Thymus (tissue), 11 donors: ENCODE results near the gene CREB5. TPM values are rescaled to one million over a fixed set of nuclear protein-coding genes. Genes with fewer than 3 reads are reported as not detected.

ENCODE experiments used
- DNase-seq, 9 donors: peaks; one replicate each; pipeline ENCODE4 v3.0.0-alpha.2; 2013; ENCODE audit warnings: low spot score in 9 of 9, low read depth in 6 of 9, missing footprints in 1 of 9
- H3K27ac ChIP-seq, 2 donors: one replicate each; pipeline ENCODE4 v1.5.1; 2013; ENCODE audit warnings: control low read depth in 1 of 2, low read depth in 1 of 2, low read length in 1 of 2, mild to moderate bottlenecking in 1 of 2, moderate library complexity in 1 of 2
- H3K27me3 ChIP-seq, 2 donors: one replicate each; pipeline ENCODE4 v1.5.1; 2013; ENCODE audit warnings: low read length in 1 of 2; ENCODE audit not compliant: control insufficient read depth in 2 of 2, insufficient read depth in 1 of 2
- H3K36me3 ChIP-seq, 2 donors: one replicate each; pipeline ENCODE4 v1.5.1; 2013; ENCODE audit warnings: low read length in 1 of 2, mild to moderate bottlenecking in 1 of 2, moderate library complexity in 1 of 2; ENCODE audit not compliant: control insufficient read depth in 2 of 2, insufficient read depth in 2 of 2
- H3K4me1 ChIP-seq, 2 donors: one replicate each; pipeline ENCODE4 v1.5.1; 2013; ENCODE audit warnings: low read length in 2 of 2; ENCODE audit not compliant: control insufficient read depth in 2 of 2, insufficient read depth in 2 of 2
- H3K4me3 ChIP-seq, 2 donors: one replicate each; pipeline ENCODE4 v1.5.1; 2013; ENCODE audit warnings: low read length in 2 of 2, control low read depth in 1 of 2, mild to moderate bottlenecking in 1 of 2
- H3K9me3 ChIP-seq, 2 donors: one replicate each; pipeline ENCODE4 v1.5.1; 2013; ENCODE audit warnings: low read length in 1 of 2, mild to moderate bottlenecking in 1 of 2; ENCODE audit not compliant: control insufficient read depth in 2 of 2, insufficient read depth in 1 of 2
- WGBS: extraction: QIAGEN DNeasy Blood & Tissue Kit; methylation state at CpG from one replicate; pipeline ENCODE4 v1.1.7; 2013; 5-methylcytosine and 5-hydroxymethylcytosine counted together
- polyA plus RNA-seq: library from polyadenylated mRNA; stranded (reverse); fragments of 200-250 nt; gene quantifications from one replicate; pipeline ENCODE4 v1.2.3, GENCODE V29; 2013
- total RNA-seq: library from RNA; stranded (reverse); fragments of 120-200 nt; gene quantifications from one replicate; pipeline ENCODE4 v1.2.4, GENCODE V29; 2013
- donor health status: healthy.

Gene CREB5
- total and polyA plus RNA-seq, 2 donors, result 1.1 to 5.4 TPM

DNA sequence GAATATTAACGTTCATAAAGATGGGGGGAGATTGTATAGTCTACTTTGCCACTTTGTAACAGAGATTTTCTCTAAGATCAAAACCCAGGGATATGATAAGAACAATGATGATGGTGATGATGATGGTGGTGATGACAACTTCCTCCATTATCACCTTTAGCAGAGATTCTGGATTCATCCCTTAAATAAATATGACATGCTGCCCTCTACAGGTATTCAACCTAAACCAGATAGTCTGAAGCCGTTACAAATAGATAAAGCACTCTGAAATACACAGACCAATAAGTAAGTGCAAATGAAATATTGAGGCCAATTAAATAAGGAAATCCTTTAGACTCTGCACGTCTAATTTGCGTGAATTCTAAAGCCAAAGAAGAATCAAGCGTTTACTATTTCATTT lies 211.5 kb downstream of the CREB5 start:
- no peaks in the 10 kb centered on the region for H3K4me1 ChIP-seq
- peak in 2 of 9 donors; percentile 5 to 15 for DNase-seq
- 72% methylated on average over 5 of the region's 5 CpGs for WGBS
- no peak overlapping the region for H3K27ac ChIP-seq
- no peak overlapping the region for H3K4me3 ChIP-seq
- H3K27me3 ChIP-seq, result no peaks in the 10 kb centered on the region
- H3K9me3 ChIP-seq, result no peaks in the 10 kb centered on the region
- no peaks in the 10 kb centered on the region for H3K36me3 ChIP-seq

DNA sequence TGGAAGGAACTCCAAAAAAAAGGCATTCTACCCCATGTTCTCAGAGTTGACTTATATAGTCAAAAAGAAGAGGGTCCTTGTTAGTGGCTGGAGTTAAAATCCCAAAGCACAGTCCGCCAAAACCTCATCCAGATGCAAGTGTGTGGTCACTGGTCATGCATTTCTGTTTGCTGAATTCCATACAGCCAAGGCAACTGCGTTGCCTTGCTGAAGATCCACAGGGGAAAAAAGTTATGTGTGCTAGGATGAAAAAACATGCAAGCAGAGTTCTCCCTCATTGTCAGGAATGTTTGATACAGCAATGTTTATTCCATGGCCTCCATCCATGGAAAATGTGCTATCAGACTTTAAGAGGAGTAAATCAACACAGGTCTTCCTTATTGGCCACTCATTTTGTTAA lies 213.1 kb downstream of the CREB5 start:
- Histone ChIP-seq H3K27me3 (no peaks in the 10 kb centered on the region), H3K4me1 (no peaks in the 10 kb centered on the region), H3K9me3 (no peaks in the 10 kb centered on the region), H3K4me3 (no peak overlapping the region), H3K27ac (no peak overlapping the region), H3K36me3 (no peaks in the 10 kb centered on the region)
- no peak for DNase-seq
- 91% methylated on average over 2 of the region's 2 CpGs for WGBS

DNA sequence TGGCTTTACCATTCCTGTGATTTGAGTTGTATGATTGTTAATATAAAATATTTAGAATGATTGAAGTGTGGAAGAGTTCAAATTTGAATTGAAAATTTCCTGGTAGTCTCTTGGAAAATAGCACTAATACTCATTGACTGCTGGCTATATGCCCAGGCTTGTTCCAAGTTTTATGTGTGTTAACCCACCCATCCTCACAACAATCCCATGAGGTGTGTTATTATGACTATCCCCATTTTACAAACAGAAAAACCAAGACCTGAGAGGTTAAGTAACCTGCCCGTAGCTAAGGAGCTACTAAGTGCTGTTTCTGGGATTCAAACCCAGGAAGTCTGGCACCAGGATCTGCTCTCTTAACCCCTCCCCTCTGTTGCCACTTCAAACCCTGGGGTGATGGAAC lies 213.9 kb downstream of the CREB5 start:
- Histone ChIP-seq H3K4me1 (no peaks in the 10 kb centered on the region), H3K27me3 (no peaks in the 10 kb centered on the region), H3K36me3 (no peaks in the 10 kb centered on the region), H3K9me3 (no peaks in the 10 kb centered on the region), H3K4me3 (no peak overlapping the region), H3K27ac (no peak overlapping the region)
- 85% methylated on average over 1 of the region's 1 CpG for WGBS
- no peak for DNase-seq

DNA sequence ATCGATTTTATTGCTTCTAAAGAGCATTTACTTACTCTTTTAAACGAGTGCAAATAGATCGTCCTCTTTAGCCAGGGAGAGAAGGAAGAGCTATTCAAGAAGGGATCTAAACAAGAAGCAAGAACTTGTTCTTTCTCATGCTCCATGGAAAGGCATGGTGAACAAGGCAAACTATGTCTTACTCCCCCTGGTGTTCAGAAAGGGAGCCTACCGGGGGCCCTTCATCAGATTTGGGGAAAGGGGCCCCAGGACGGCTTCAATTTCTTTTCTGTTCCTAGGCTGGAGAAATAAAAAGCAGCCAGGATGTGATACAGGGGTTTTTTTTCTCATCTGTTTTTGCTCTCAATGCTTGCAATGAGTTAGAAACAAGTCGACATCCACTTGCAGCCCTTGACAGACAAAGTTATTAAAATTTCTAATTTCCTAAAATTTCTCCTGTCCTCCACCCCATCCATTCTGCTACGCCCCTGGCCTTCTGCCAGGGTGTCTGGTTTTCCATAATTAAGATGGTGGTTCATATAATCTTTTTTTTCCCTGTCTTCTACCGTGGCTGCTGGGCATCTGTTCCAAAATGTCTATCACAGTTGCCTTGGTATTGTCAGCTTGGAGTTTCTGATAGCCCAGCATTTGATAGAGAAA lies 214.4 kb downstream of the CREB5 start:
- DNase-seq, result peak in 5 of 9 donors; percentile 5 to 53 (median 18)
- Histone ChIP-seq H3K9me3 (no peaks in the 10 kb centered on the region), H3K27ac (no peak overlapping the region), H3K4me3 (no peak overlapping the region), H3K27me3 (no peaks in the 10 kb centered on the region), H3K4me1 (no peaks in the 10 kb centered on the region), H3K36me3 (no peaks in the 10 kb centered on the region)
- 43% methylated on average over 8 of the region's 8 CpGs for WGBS

DNA sequence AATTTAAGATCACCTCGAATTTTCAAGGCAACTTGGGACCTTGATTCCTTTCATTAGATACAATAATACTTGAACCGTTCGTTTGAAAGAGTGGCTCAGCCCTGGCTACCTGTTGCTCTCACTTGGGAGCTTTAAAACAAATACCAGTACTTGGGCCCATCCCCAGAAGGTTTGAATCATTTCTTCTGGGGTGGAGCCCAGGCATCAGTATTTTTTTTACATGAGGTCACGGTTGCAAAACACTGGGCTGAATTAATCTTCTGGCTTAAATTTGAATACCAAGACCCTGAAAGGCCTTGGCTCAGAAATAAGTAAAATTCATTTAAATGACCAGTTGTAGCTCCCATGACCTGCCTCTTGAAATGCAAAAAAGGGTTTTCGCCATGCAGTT lies 214.9 kb downstream of the CREB5 start:
- no peaks in the 10 kb centered on the region for H3K9me3 ChIP-seq
- no peak overlapping the region for H3K27ac ChIP-seq
- H3K27me3 ChIP-seq, result no peaks in the 10 kb centered on the region
- H3K4me1 ChIP-seq, result no peaks in the 10 kb centered on the region
- no peaks in the 10 kb centered on the region for H3K36me3 ChIP-seq
- no peak overlapping the region for H3K4me3 ChIP-seq
- DNase-seq, result no peak
- 88% methylated on average over 5 of the region's 5 CpGs for WGBS

DNA sequence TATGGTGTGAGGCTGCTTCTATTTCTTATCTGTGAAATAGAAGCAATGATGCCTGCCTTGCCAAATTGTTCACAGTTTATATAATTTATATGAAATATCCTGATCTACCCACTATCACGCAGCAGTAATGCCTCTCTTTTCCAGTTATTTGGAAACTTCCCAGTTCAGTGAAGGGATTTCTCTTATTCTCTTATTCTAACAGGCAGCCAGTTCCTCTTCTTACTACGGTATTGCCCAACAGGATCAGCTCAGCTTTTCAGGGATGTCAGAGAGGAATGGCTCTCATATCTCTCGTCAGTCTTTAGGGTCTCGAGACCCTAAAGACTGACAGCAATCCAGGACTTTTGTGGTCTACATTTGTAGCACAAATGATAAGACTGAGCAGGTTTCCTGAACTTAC lies 215.6 kb downstream of the CREB5 start:
- WGBS, result 92% methylated on average over 4 of the region's 4 CpGs
- H3K27ac ChIP-seq, result no peak overlapping the region
- H3K4me3 ChIP-seq, result no peak overlapping the region
- H3K27me3 ChIP-seq, result no peaks in the 10 kb centered on the region
- no peaks in the 10 kb centered on the region for H3K9me3 ChIP-seq
- no peaks in the 10 kb centered on the region for H3K4me1 ChIP-seq
- H3K36me3 ChIP-seq, result no peaks in the 10 kb centered on the region
- DNase-seq, result no peak

DNA sequence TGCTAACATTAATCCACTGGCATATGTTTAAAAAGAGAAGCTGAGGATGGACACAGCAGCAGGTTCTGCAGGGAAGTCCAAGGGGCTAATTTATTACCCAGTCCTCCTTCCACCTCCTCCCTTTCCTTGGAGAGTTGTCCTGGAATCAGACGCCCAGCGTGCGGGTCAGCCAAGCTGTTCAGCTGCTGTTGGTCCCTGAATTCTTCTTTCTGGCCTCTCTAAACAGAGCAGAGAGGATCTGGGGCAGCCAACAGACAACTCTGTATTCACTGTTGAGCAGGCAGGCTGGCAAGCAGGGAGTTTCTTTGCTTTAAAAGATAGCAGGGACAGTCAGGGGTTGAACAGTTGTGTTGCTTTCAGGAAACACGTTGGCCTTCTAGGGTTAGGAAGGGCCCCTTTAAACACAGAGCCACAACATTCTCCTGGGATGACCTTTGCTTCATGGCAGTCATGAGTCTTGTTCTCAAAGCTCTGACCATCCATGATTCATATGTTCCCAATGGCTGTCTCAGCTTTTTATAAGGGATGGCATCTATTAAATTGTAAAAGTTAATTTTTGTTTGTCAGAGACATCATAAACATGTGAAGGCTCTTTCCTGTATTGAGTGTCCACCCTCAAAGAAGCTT lies 217.0 kb downstream of the CREB5 start:
- H3K36me3 ChIP-seq, result no peaks in the 10 kb centered on the region
- H3K4me3 ChIP-seq, result no peak overlapping the region
- H3K4me1 ChIP-seq, result no peaks in the 10 kb centered on the region
- no peaks in the 10 kb centered on the region for H3K27me3 ChIP-seq
- DNase-seq, result no peak
- WGBS, result 90% methylated on average over 4 of the region's 4 CpGs
- no peaks in the 10 kb centered on the region for H3K9me3 ChIP-seq
- no peak overlapping the region for H3K27ac ChIP-seq

DNA sequence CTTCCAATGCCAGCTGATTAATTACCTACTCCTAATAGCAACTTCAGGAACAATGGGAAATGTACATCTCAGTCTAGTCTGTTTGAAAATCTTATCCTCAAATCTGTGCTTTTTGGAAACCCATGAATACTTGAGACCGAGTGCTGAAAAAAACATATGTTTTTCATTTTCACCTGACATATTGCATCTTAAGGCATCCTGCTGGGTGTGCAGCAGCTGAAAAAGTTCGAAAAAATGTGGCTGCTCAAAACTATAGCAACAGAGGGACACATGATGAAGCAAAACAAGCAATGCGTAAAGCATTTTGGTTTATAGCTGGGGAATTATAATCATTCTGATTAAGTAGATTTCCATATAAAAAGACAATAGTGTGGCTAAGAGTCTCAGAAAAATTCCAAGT lies 218.0 kb downstream of the CREB5 start:
- 95% methylated on average over 3 of the region's 3 CpGs for WGBS
- H3K4me1 ChIP-seq, result no peaks in the 10 kb centered on the region
- no peak for DNase-seq
- H3K9me3 ChIP-seq, result no peaks in the 10 kb centered on the region
- no peaks in the 10 kb centered on the region for H3K36me3 ChIP-seq
- no peak overlapping the region for H3K4me3 ChIP-seq
- no peak overlapping the region for H3K27ac ChIP-seq
- H3K27me3 ChIP-seq, result no peaks in the 10 kb centered on the region

DNA sequence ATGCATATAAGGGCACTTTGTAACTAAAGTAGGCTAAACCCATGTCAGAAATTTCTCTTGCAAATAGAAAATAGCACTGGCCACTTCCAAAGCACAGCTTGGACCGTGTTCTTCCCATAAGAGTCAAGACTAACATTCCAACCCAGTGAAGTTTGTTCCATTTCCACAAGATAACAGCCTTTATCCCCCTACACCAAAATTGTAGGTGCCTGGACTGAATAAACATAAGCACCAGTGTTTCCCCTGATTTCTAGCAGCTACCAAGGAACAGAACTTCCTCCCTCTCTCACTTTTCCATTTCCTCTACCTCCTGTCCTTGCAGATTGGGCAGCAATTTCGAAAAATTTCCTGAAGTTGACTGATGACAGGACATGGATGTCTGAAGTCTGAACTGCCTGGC lies 219.7 kb downstream of the CREB5 start:
- H3K27me3 ChIP-seq, result no peaks in the 10 kb centered on the region
- no peaks in the 10 kb centered on the region for H3K36me3 ChIP-seq
- no peak overlapping the region for H3K4me3 ChIP-seq
- no peaks in the 10 kb centered on the region for H3K9me3 ChIP-seq
- 24% methylated on average over 2 of the region's 2 CpGs for WGBS
- no peak for DNase-seq
- no peaks in the 10 kb centered on the region for H3K4me1 ChIP-seq
- H3K27ac ChIP-seq, result no peak overlapping the region
